Astrocyte (in vitro differentiated cells and primary cell): ENCODE results near the gene CIDEB. TPM values are rescaled to one million over a fixed set of nuclear protein-coding genes. Genes with fewer than 3 reads are reported as not detected.

ENCODE experiments used
- DNase-seq: peaks from one replicate; pipeline ENCODE4 v3.0.0-alpha.2; 2010; ENCODE audit warnings: low read depth
- FAIRE-seq: peaks from 2 replicates; lab custom pipeline; 2011; peaks lifted over from hg19 to GRCh38; lab: Jason Lieb, UNC
- H2AFZ ChIP-seq: 2 replicates; pipeline ENCODE4 v1.6.0; 2012; ENCODE audit warnings: low read depth, low read length, inconsistent platforms
- H3K27ac ChIP-seq: 2 replicates; pipeline ENCODE4 v1.5.1; 2011; ENCODE audit warnings: low read depth, low read length, inconsistent platforms
- H3K27me3 ChIP-seq: 2 replicates; pipeline ENCODE4 v1.6.0; 2011; ENCODE audit warnings: low read length, inconsistent platforms; ENCODE audit not compliant: insufficient read depth
- H3K36me3 ChIP-seq: 2 replicates; pipeline ENCODE4 v1.5.1; 2011; ENCODE audit warnings: low read length, inconsistent platforms; ENCODE audit not compliant: insufficient read depth
- H3K4me1 ChIP-seq: 2 replicates; pipeline ENCODE4 v1.5.1; 2011; ENCODE audit warnings: low read length, inconsistent platforms; ENCODE audit not compliant: insufficient read depth
- H3K4me2 ChIP-seq: 2 replicates; pipeline ENCODE4 v1.6.0; 2012; ENCODE audit warnings: low read length, inconsistent platforms
- H3K4me3 ChIP-seq: 2 replicates; pipeline ENCODE4 v1.5.1; 2011; ENCODE audit warnings: low read depth, mild to moderate bottlenecking, low read length, inconsistent platforms; ENCODE audit not compliant: insufficient read depth
- H3K79me2 ChIP-seq: 2 replicates; pipeline ENCODE4 v1.6.0; 2012; ENCODE audit warnings: mild to moderate bottlenecking, low read length, inconsistent platforms; ENCODE audit not compliant: insufficient read depth
- H3K9ac ChIP-seq: 2 replicates; pipeline ENCODE4 v1.6.0; 2012; ENCODE audit warnings: mild to moderate bottlenecking, low read length, inconsistent platforms
- H3K9me3 ChIP-seq: 2 replicates; pipeline ENCODE4 v1.5.1; 2012; ENCODE audit warnings: low read depth, mild to moderate bottlenecking, low read length, inconsistent platforms; ENCODE audit not compliant: insufficient read depth
- H4K20me1 ChIP-seq: 2 replicates; pipeline ENCODE4 v1.6.0; 2012; ENCODE audit warnings: low read length, inconsistent platforms; ENCODE audit not compliant: insufficient read depth
- H3K27ac Mint-ChIP-seq: one replicate; pipeline ENCODE4 v1.8.0; 2021; ENCODE audit warnings: mild to moderate bottlenecking, mixed read lengths; ENCODE audit not compliant: unreplicated experiment
- H3K27me3 Mint-ChIP-seq: one replicate; pipeline ENCODE4 v1.8.0; 2021; ENCODE audit warnings: low read depth, mixed read lengths; ENCODE audit not compliant: unreplicated experiment
- H3K36me3 Mint-ChIP-seq: one replicate; pipeline ENCODE4 v1.8.0; 2021; ENCODE audit warnings: low read depth, mixed read lengths; ENCODE audit not compliant: unreplicated experiment
- H3K4me1 Mint-ChIP-seq: one replicate; pipeline ENCODE4 v1.8.0; 2021; ENCODE audit warnings: low read depth, mixed read lengths; ENCODE audit not compliant: unreplicated experiment
- H3K4me3 Mint-ChIP-seq: one replicate; pipeline ENCODE4 v1.8.0; 2021; ENCODE audit warnings: mild to moderate bottlenecking, moderate library complexity, mixed read lengths; ENCODE audit not compliant: unreplicated experiment
- H3K9me3 Mint-ChIP-seq: one replicate; pipeline ENCODE4 v1.8.0; 2021; ENCODE audit warnings: mild to moderate bottlenecking, mixed read lengths; ENCODE audit not compliant: unreplicated experiment
- CTCF ChIP-seq: IDR thresholded peaks from 2 replicates; pipeline ENCODE4 v1.5.1; 2011; ENCODE audit warnings: low read depth, mild to moderate bottlenecking, inconsistent platforms, low read length, moderate library complexity; ENCODE audit not compliant: insufficient read depth
- EZH2 ChIP-seq: IDR thresholded peaks from 2 replicates; pipeline ENCODE4 v1.6.1; 2012; ENCODE audit warnings: mild to moderate bottlenecking, low read length, inconsistent platforms; ENCODE audit not compliant: insufficient read depth
- total RNA-seq: library from RNA; stranded (reverse); gene quantifications from 2 replicates; pipeline ENCODE4 v1.2.1, GENCODE V29; 2021

The CIDEB gene
- total RNA-seq, 1 donor from 2014 or later, result not detected

- H3K27me3 Mint-ChIP-seq, result peaks cover 47% of the 10 kb centered on the region
- Histone ChIP-seq H3K4me2 (no peak overlapping the region), H4K20me1 (no peaks in the 10 kb centered on the region)
Measured at GRCh38 chr14:24353559-24354481, 46.0 kb upstream of the CIDEB start.

GRCh38 chr14:24351517-24351916 is 43.7 kb upstream of the CIDEB start:
- Mint-ChIP-seq H3K27ac (no peak overlapping the region), H3K27me3 (peaks cover 53% of the 10 kb centered on the region), H3K4me3 (no peak overlapping the region), H3K4me1 (peaks cover 2% of the 10 kb centered on the region), H3K36me3 (no peaks in the 10 kb centered on the region), H3K9me3 (peaks cover 4% of the 10 kb centered on the region)
- Histone ChIP-seq H2AFZ (no peak overlapping the region), H3K79me2 (no peaks in the 10 kb centered on the region), H3K36me3 (no peaks in the 10 kb centered on the region), H3K9ac (no peak overlapping the region), H3K9me3 (no peaks in the 10 kb centered on the region), H3K27ac (no peak overlapping the region), H3K4me2 (no peak overlapping the region), H3K4me1 (no peaks in the 10 kb centered on the region), H4K20me1 (no peaks in the 10 kb centered on the region), H3K27me3 (peaks cover 45% of the 10 kb centered on the region), H3K4me3 (no peak overlapping the region)
- FAIRE-seq (no peak), DNase-seq (no peak)
- TF ChIP-seq EZH2 (no peak), CTCF (no peak)

More at GRCh38 chr14:24353559-24354481, 46.0 kb upstream of the CIDEB start:
- Mint-ChIP-seq H3K36me3 (no peaks in the 10 kb centered on the region), H3K9me3 (peaks cover 4% of the 10 kb centered on the region), H3K4me3 (no peak overlapping the region), H3K4me1 (peaks cover 2% of the 10 kb centered on the region), H3K27ac (no peak overlapping the region)
- FAIRE-seq, result no peak
- no peak overlapping the region for H3K4me3 ChIP-seq
- H3K4me1 ChIP-seq, result no peaks in the 10 kb centered on the region
- TF ChIP-seq EZH2 (no peak), CTCF (no peak)
- no peak overlapping the region for H2AFZ ChIP-seq
- peaks cover 40% of the 10 kb centered on the region for H3K27me3 ChIP-seq
- DNase-seq, result peak; percentile 21
- no peaks in the 10 kb centered on the region for H3K79me2 ChIP-seq
- H3K27ac ChIP-seq, result no peak overlapping the region
- H3K9ac ChIP-seq, result no peak overlapping the region
- H3K36me3 ChIP-seq, result no peaks in the 10 kb centered on the region
- no peaks in the 10 kb centered on the region for H3K9me3 ChIP-seq

GRCh38 chr14:24349742-24350141 is 42.0 kb upstream of the CIDEB start:
- Histone ChIP-seq H2AFZ (no peak overlapping the region), H3K36me3 (no peaks in the 10 kb centered on the region), H4K20me1 (no peaks in the 10 kb centered on the region), H3K9ac (no peak overlapping the region), H3K79me2 (no peaks in the 10 kb centered on the region), H3K9me3 (no peaks in the 10 kb centered on the region), H3K27me3 (peaks cover 52% of the 10 kb centered on the region), H3K4me1 (no peaks in the 10 kb centered on the region), H3K4me3 (no peak overlapping the region), H3K4me2 (no peak overlapping the region), H3K27ac (no peak overlapping the region)
- H3K27me3 Mint-ChIP-seq, result peaks cover 58% of the 10 kb centered on the region
- H3K4me3 Mint-ChIP-seq, result no peak overlapping the region
- H3K4me1 Mint-ChIP-seq, result peaks cover 2% of the 10 kb centered on the region
- H3K27ac Mint-ChIP-seq, result no peak overlapping the region
- no peak for TF ChIP-seq CTCF
- no peak for TF ChIP-seq EZH2
- H3K9me3 Mint-ChIP-seq, result peaks cover 4% of the 10 kb centered on the region
- DNase-seq (no peak), FAIRE-seq (no peak)
- no peaks in the 10 kb centered on the region for H3K36me3 Mint-ChIP-seq
